ENCODE measurements around the gene FAM89B. TPM values are rescaled to one million over a fixed set of nuclear protein-coding genes. Genes with fewer than 3 reads are reported as not detected.

The FAM89B gene
- total RNA-seq, 2 donors from 2014 or later: 25.7 to 51.0 TPM

- DNase-seq (ENCODE audit: low spot score): no peak
- Histone ChIP-seq H3K27ac (no peak overlapping the region), H3K9me3 (no peaks in the 10 kb centered on the region), H3K36me3 (peaks cover 49% of the 10 kb centered on the region), H3K4me1 (peaks cover 0 to 9% of the 10 kb centered on the region in 2 donors), H3K27me3 (no peaks in the 10 kb centered on the region), H3K4me3 (no peak overlapping the region)
- no peak for TF ChIP-seq CTCF (IDR thresholded peaks at IDR 0.05)
Observed at GRCh38 chr11:65598258-65598699, 25.9 kb downstream of the FAM89B start.

- peaks cover 56% of the 10 kb centered on the region for H3K36me3 ChIP-seq
- TF ChIP-seq CTCF (IDR thresholded peaks at IDR 0.05): no peak
- DNase-seq (ENCODE audit: low spot score): no peak
Observed at GRCh38 chr11:65599216-65599954, 27.0 kb downstream of the FAM89B start.

DNA sequence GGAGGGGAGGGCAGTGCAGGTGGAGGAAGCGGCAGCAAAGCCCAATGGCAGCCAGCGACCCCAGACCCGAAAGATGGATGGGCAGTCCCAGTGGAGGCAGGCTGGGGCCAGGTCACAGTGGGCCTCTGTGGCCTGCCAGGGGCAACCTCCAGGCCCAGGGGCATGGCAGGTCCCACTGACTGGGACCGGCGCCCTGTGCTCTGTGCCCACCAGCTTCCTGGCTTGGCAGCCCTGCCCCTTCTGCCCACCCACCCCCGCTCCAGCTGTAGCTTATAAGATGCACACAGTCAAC is 27.6 kb downstream of the FAM89B start:
- Histone ChIP-seq H3K27me3 (no peaks in the 10 kb centered on the region), H3K36me3 (peaks cover 61% of the 10 kb centered on the region), H3K4me3 (no peak overlapping the region), H3K9me3 (no peaks in the 10 kb centered on the region), H3K27ac (no peak overlapping the region), H3K4me1 (no peaks in the 10 kb centered on the region)
- no peak for DNase-seq (ENCODE audit: low spot score)
- no peak for TF ChIP-seq CTCF (IDR thresholded peaks at IDR 0.05)

More at GRCh38 chr11:65599216-65599954, 27.0 kb downstream of the FAM89B start:
- Histone ChIP-seq H3K9me3 (no peaks in the 10 kb centered on the region), H3K27ac (no peak overlapping the region), H3K4me1 (no peaks in the 10 kb centered on the region), H3K27me3 (no peaks in the 10 kb centered on the region), H3K4me3 (no peak overlapping the region)

DNA sequence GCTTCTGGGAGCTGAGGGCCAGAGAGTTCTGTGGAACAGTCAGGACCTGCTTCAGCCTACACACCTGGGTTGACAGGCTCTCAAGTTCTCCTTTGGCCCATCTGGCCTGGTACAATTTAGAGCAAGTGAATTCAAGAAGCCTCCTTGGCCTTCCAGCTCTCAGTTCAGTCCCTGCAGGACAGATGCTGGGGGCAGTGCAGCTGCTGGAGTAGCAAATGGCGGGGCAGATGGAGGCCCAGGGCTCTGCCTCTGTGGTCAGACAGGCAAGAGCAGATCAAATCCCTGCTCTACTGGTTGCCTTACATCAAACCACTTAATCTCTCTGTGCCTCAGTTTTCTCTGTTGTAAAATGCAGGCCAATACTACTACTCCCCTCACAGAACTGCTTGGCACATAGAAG is 31.9 kb downstream of the FAM89B start:
- Histone ChIP-seq H3K4me3 (no peak overlapping the region), H3K36me3 (peaks cover 53% of the 10 kb centered on the region), H3K27ac (no peak overlapping the region), H3K9me3 (no peaks in the 10 kb centered on the region), H3K27me3 (no peaks in the 10 kb centered on the region), H3K4me1 (peaks cover 0 to 29% of the 10 kb centered on the region in 2 donors)
- no peak for DNase-seq (ENCODE audit: low spot score)
- TF ChIP-seq CTCF (IDR thresholded peaks at IDR 0.05): no peak

- Histone ChIP-seq H3K9me3 (no peaks in the 10 kb centered on the region), H3K4me3 (peak overlapping the region; percentile 7 to 41), H3K27ac (peak overlapping the region; percentile 78 to 80), H3K36me3 (peaks cover 40% of the 10 kb centered on the region), H3K4me1 (peaks cover 0 to 56% of the 10 kb centered on the region in 2 donors), H3K27me3 (no peaks in the 10 kb centered on the region)
- no peak for TF ChIP-seq CTCF (IDR thresholded peaks at IDR 0.05)
- DNase-seq (ENCODE audit: low spot score): peak; percentile 99
Observed at GRCh38 chr11:65606876-65607613, 34.7 kb downstream of the FAM89B start.
